Adrenal gland (tissue), 12 donors: ENCODE measurements around the gene MYL12A. TPM values are rescaled to one million over a fixed set of nuclear protein-coding genes. Genes with fewer than 3 reads are reported as not detected.
"Not testable (repeated sequence)": the region's sequence is repeated elsewhere in the genome, so short reads cannot be mapped to it uniquely, and the experiment has no call there.

Experiments
- DNase-seq, 7 donors: peaks; one replicate each; pipeline ENCODE4 v3.0.0-alpha.2; 2019 to 2020
- H3K27ac ChIP-seq, 5 donors: fragments of 200-600 bp; sonication (generic) in 4 of 5; 1 replicate in 3 of 5; 2 replicates in 2 of 5; pipeline versions ENCODE4 v1.5.1 to v1.8.0; 2016 to 2020; ENCODE audit warnings: mild to moderate bottlenecking in 1 of 5
- H3K27me3 ChIP-seq: fragments of 200-600 bp; 2 replicates; pipeline ENCODE4 v1.8.0; 2021
- H3K36me3 ChIP-seq, 2 donors: fragments of 200-600 bp; replicated peaks in 1 of 2; 1 replicate in 1 of 2; 2 replicates in 1 of 2; pipeline versions ENCODE4 v1.5.1 to v1.8.0; 2018 to 2022
- H3K4me1 ChIP-seq, 2 donors: fragments of 200-600 bp; replicated peaks in 1 of 2; 1 replicate in 1 of 2; 2 replicates in 1 of 2; pipeline versions ENCODE4 v1.5.1 to v1.8.0; 2018 to 2021
- H3K4me3 ChIP-seq, 4 donors: fragments of 200-600 bp; sonication (generic) in 3 of 4; one replicate each; pipeline ENCODE4 v1.5.1; 2016 to 2018
- H3K9me3 ChIP-seq, 3 donors: fragments of 200-600 bp; sonication (generic) in 1 of 3; replicated peaks in 1 of 3; 1 replicate in 2 of 3; 2 replicates in 1 of 3; pipeline versions ENCODE4 v1.5.1 to v1.8.0; 2016 to 2021
- POLR2A ChIP-seq, 2 donors: fragments of 450-650 bp; IDR thresholded peaks; one replicate each; pipeline ENCODE4 v1.6.1; 2017; ENCODE audit warnings: antibody characterized with exemption in 2 of 2, mild to moderate bottlenecking in 2 of 2, moderate library complexity in 1 of 2
- WGBS, 4 donors: extraction: QIAGEN DNeasy Blood & Tissue Kit in 2 of 4; methylation state at CpG; one replicate each; pipeline versions ENCODE4 v1.1.5 to v1.1.7; 2013 to 2017; 5-methylcytosine and 5-hydroxymethylcytosine counted together
- intact Hi-C, 2 donors: fragments of 100-400 bp; cut with DNase I; formaldehyde crosslinking; loops; one replicate each; pipeline versions ENCODE4 v1.14.1 to v1.15.0; 2022 to 2023
- polyA plus RNA-seq, 3 donors: library from polyadenylated mRNA; stranded (reverse); fragments of 200-250 nt in 2 of 3; fragments of 350-450 nt in 1 of 3; fragmentation: Illumina TruSeq in 1 of 3; extraction: RNeasy Lipid Tissue Mini Kit (QIAGEN cat#74804) in 1 of 3; gene quantifications; one replicate each; pipeline ENCODE4 v1.2.3, GENCODE V29; 2013 to 2014
- total RNA-seq, 9 donors: library from RNA; depleted of rRNA in 4 of 9; stranded (reverse); fragments of >200 nt in 4 of 9; fragments of 120-200 nt in 1 of 9; fragmentation: NEBNext Ultra II Directional in 1 of 9; extraction: Animal tissue kit (Norgen Biotek cat#: 25700) in 1 of 9; gene quantifications; one replicate each; pipeline versions ENCODE4 v1.1.0 to v1.2.4, GENCODE V29; 2013 to 2023
- TF ChIP-seq, protein P1 (sequence below), 6 experiments: fragments of 450-650 bp in 4 of 6; fragments of 200-600 bp in 2 of 6; sonication (generic) in 1 of 6; IDR thresholded peaks; 1 replicate in 5 of 6; 2 replicates in 1 of 6; pipeline versions ENCODE4 v1.5.1 to v1.8.0; 2016 to 2021; ENCODE audit warnings: antibody characterized with exemption in 6 of 6, mild to moderate bottlenecking in 2 of 6, moderate library complexity in 1 of 6
- donor health status: healthy with polysubstance abuse.
- donor health status: Bipolar disorder and iron deficiency.
- donor health status: DM: yes; HTN: yes; CAD: no.
- donor health status: DM: no; HTN: no; CAD: no.
- donor health status: DM: no; HTN: no; CAD: no.
- donor health status: DM: yes; HTN: yes; CAD: no.

MYL12A gene
- total and polyA plus RNA-seq, 12 donors = 191 to 436 (median 251) TPM

DNA sequence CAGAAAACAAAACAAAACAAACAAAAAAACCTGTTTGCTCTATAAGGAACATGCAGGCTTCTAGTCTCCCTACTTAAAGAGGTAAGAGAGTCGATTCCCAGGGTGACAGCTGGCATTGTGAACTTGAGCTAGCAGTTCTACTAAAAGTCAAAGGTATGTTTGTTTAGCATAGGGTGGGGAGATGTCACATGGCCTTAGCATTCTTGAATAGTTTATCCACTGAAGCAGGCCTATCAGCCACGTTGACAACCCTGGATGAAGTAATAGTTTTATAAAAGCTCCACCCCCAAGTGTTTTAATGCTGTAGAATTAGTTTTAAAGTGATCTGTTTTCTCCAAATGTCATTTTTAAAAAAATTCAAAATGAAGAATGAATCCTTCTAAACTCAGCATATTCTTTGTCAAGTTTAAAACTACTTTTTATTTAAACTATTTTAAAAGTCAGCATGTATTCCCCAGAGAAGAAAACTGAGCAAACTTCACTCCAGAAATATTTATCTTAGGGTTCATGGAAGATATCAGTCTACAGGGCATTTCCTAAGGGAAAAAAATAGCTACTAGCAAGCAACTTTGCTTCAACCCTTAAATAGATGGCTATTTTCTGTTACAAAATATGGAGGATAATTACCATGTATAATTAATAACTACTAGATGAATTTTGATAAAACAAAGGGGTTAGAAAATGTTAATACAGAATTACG is 29.5 kb upstream of the MYL12A start:
- H3K27me3 ChIP-seq = no peaks in the 10 kb centered on the region
- TF ChIP-seq, protein P1, sequence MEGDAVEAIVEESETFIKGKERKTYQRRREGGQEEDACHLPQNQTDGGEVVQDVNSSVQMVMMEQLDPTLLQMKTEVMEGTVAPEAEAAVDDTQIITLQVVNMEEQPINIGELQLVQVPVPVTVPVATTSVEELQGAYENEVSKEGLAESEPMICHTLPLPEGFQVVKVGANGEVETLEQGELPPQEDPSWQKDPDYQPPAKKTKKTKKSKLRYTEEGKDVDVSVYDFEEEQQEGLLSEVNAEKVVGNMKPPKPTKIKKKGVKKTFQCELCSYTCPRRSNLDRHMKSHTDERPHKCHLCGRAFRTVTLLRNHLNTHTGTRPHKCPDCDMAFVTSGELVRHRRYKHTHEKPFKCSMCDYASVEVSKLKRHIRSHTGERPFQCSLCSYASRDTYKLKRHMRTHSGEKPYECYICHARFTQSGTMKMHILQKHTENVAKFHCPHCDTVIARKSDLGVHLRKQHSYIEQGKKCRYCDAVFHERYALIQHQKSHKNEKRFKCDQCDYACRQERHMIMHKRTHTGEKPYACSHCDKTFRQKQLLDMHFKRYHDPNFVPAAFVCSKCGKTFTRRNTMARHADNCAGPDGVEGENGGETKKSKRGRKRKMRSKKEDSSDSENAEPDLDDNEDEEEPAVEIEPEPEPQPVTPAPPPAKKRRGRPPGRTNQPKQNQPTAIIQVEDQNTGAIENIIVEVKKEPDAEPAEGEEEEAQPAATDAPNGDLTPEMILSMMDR (IDR thresholded peaks at IDR 0.05) = no peak
- no peak for TF ChIP-seq POLR2A (IDR thresholded peaks at IDR 0.05)
- intact Hi-C loops = no loop called here
- no peak for DNase-seq
- no peak overlapping the region for H3K27ac ChIP-seq
- no peak overlapping the region for H3K4me3 ChIP-seq
- H3K9me3 ChIP-seq = no peaks in the 10 kb centered on the region
- no peaks in the 10 kb centered on the region for H3K36me3 ChIP-seq
- WGBS, 4 donors = 47 to 56% (median 54%) methylated on average over 3 of the region's 3 CpGs
- peaks cover 8 to 10% of the 10 kb centered on the region in 2 donors for H3K4me1 ChIP-seq

DNA sequence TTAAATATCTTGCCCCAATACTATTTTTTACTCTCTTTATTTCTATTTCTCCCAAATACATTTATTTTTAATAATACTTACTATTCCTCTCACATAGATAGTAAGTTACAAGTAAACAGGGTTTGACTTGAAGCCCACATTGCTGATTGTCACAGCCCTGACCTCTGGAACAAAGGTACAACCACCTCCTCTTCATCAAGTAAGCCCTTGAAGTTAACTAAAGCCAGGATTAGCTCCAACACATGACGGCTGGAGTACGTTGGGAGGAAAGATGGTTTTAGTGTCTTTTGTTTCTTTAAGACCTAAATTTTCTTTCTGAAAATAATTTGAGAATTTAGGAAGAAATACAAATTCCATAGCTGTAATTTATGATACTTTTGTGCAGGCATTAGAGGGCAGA is 28.8 kb upstream of the MYL12A start:
- Histone ChIP-seq H3K27ac (no peak overlapping the region), H3K9me3 (no peaks in the 10 kb centered on the region), H3K27me3 (no peaks in the 10 kb centered on the region), H3K4me3 (no peak overlapping the region), H3K36me3 (no peaks in the 10 kb centered on the region), H3K4me1 (peaks cover under 1 to 6% of the 10 kb centered on the region in 2 donors)
- DNase-seq = no peak
- TF ChIP-seq, protein P1 (IDR thresholded peaks at IDR 0.05) = no peak
- TF ChIP-seq POLR2A (IDR thresholded peaks at IDR 0.05) = no peak
- WGBS, 4 donors = 72 to 91% (median 87%) methylated on average over 2 of the region's 2 CpGs
- intact Hi-C loops = no loop called here

DNA sequence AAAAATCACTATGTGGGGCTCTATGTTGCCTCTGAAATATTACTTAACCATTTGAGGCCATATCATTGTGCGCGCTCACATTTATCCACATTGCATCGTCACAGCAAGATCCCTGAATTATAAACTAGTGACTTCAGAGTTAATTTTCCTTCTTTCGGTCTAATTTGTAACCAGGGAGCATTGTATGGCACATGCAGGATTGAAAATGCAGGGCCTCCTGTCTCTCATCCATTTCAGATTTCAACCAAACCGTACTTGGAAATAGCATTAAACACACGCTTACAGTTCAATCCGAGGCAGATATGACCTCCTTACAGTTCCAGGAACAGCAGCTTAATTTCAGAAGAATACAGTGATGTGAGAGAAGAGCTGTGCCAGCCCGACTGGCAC is 28.4 kb upstream of the MYL12A start:
- no peak overlapping the region for H3K4me3 ChIP-seq
- peaks cover 0 to 6% of the 10 kb centered on the region in 2 donors for H3K4me1 ChIP-seq
- peak overlapping the region in 1 of 5 donors; percentile 21 for H3K27ac ChIP-seq
- TF ChIP-seq, protein P1 (IDR thresholded peaks at IDR 0.05) = no peak
- no peak for TF ChIP-seq POLR2A (IDR thresholded peaks at IDR 0.05)
- H3K36me3 ChIP-seq = no peaks in the 10 kb centered on the region
- WGBS, 4 donors = 71 to 83% (median 78%) methylated on average over 8 of the region's 8 CpGs
- no peaks in the 10 kb centered on the region for H3K27me3 ChIP-seq
- intact Hi-C loops = no loop called here
- DNase-seq = no peak
- no peaks in the 10 kb centered on the region for H3K9me3 ChIP-seq

DNA sequence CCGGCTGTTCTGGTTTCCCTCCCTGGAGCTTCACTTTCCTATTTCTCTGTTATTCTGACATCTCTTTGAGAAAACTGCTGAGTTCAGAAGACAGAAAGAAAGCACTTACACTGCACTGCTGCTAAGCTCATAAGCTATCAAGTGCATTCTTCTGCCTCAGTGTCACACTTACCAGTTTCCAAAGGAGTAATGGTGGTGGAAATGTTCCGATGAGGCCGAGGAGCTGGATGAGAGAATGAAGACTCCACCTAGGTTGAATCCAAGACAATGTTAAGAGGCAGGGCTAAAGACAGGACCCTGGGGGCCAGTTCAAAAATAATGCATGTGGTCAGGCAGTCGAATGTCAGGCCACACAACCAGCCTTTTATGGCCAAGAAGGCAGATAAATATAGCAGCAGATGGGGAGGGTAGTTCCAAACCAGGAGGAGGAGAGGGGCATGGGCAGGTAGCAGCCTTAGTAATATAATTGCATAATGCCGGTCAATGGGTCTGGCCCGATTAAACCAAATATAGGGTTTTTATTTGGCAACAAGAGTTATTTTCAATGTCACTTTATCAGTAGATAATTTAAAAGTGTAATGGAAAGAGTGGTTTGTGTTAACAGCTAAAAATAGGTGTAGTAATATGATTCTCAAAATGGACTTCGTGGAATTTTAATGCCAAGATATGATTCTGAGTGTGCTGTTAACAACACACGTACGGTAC is 27.8 kb upstream of the MYL12A start, which contains the start of gene MYOM1:
Gene MYOM1, minus strand, starts transcription at position 338 of the 705 bp plus-strand sequence. CDS start 4,745 bp downstream, outside the sequence.
- Histone ChIP-seq H3K4me3 (no peak within 1 kb of the TSS), H3K4me1 (peaks cover 0 to 6% of the 10 kb centered on the region in 2 donors), H3K27ac (peak within 1 kb of the TSS in 1 of 5 donors; percentile 21), H3K27me3 (no peaks in the 10 kb centered on the region), H3K9me3 (no peaks in the 10 kb centered on the region), H3K36me3 (no peaks in the 10 kb centered on the region)
- WGBS, 4 donors = 70 to 76% (median 75%) methylated on average over 9 of the region's 9 CpGs
- no peak for DNase-seq
- TF ChIP-seq, protein P1 (IDR thresholded peaks at IDR 0.05) = no peak
- no peak for TF ChIP-seq POLR2A (IDR thresholded peaks at IDR 0.05)
- intact Hi-C loops = no loop called here

DNA sequence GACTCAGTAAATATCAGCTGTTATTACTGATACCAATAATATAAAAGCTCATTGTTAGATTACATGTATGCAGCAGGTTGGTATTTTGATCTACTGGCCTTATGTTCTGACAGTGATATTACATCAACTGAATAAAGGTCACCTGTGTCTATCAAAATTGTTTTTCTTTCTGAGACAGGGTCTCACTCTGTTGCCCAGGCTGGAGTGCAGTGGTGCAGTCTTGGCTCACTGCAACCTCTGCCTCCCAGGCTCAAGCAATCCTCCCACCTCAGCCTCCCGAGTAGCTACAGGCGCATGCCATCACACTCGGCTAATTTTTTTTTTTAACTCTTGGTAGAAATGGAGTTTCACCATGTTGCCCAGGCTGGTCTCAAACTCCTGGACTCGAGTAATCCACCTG is 26.7 kb upstream of the MYL12A start:
- H3K4me1 ChIP-seq, DNase-seq, H3K4me3 ChIP-seq, intact Hi-C loops, H3K36me3 ChIP-seq, H3K9me3 ChIP-seq, H3K27ac ChIP-seq, H3K27me3 ChIP-seq: not testable (repeated sequence)
- WGBS, 4 donors = 90 to 96% (median 92%) methylated on average over 4 of the region's 4 CpGs
